ENCODE results near the gene TCIRG1. TPM values are rescaled to one million over a fixed set of nuclear protein-coding genes. Genes with fewer than 3 reads are reported as not detected.

TCIRG1 gene
- total RNA-seq, 6 experiments from 2014 or later, result 39.4 to 97.1 (median 69.3) TPM

GRCh38 chr11:68025047-68025446, 13.8 kb upstream of the TCIRG1 start:
- intact Hi-C loops (cut with DNase I), result no loop called here
- Histone ChIP-seq H3K27me3 (no peaks in the 10 kb centered on the region), H3K9me3 (no peaks in the 10 kb centered on the region), H3K36me3 (no peaks in the 10 kb centered on the region), H3K4me3 (no peak overlapping the region), H3K4me1 (peaks cover 0 to 6% (median 3%) of the 10 kb centered on the region in 4 donors), H3K27ac (no peak overlapping the region)
- no peak for ATAC-seq
- WGBS (ENCODE audit: insufficient coverage, low coverage, low lambda C conversion rate, missing lambda C conversion rate), result 54% methylated on average over 4 of the region's 5 CpGs
- no peak for DNase-seq
- TF ChIP-seq, protein P1, sequence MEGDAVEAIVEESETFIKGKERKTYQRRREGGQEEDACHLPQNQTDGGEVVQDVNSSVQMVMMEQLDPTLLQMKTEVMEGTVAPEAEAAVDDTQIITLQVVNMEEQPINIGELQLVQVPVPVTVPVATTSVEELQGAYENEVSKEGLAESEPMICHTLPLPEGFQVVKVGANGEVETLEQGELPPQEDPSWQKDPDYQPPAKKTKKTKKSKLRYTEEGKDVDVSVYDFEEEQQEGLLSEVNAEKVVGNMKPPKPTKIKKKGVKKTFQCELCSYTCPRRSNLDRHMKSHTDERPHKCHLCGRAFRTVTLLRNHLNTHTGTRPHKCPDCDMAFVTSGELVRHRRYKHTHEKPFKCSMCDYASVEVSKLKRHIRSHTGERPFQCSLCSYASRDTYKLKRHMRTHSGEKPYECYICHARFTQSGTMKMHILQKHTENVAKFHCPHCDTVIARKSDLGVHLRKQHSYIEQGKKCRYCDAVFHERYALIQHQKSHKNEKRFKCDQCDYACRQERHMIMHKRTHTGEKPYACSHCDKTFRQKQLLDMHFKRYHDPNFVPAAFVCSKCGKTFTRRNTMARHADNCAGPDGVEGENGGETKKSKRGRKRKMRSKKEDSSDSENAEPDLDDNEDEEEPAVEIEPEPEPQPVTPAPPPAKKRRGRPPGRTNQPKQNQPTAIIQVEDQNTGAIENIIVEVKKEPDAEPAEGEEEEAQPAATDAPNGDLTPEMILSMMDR (IDR thresholded peaks at IDR 0.05), result no peak
- TF ChIP-seq POLR2A (IDR thresholded peaks at IDR 0.05), result no peak

- no peaks in the 10 kb centered on the region for H3K27me3 ChIP-seq
- H3K4me1 ChIP-seq, result peaks cover 0 to 10% (median 5%) of the 10 kb centered on the region in 4 donors
- TF ChIP-seq POLR2A (IDR thresholded peaks at IDR 0.05), result no peak
- TF ChIP-seq, protein P1 (IDR thresholded peaks at IDR 0.05), result no peak
- no peaks in the 10 kb centered on the region for H3K9me3 ChIP-seq
- DNase-seq (no peak), ATAC-seq (no peak)
- H3K36me3 ChIP-seq, result no peaks in the 10 kb centered on the region
- H3K27ac ChIP-seq, result no peak overlapping the region
- no peak overlapping the region for H3K4me3 ChIP-seq
- intact Hi-C loops (cut with DNase I), result no loop called here
- 83% methylated on average over 4 of the region's 18 CpGs for WGBS (ENCODE audit: insufficient coverage, low coverage, low lambda C conversion rate, missing lambda C conversion rate)
Observed at GRCh38 chr11:68026391-68027105, 12.3 kb upstream of the TCIRG1 start.

DNA sequence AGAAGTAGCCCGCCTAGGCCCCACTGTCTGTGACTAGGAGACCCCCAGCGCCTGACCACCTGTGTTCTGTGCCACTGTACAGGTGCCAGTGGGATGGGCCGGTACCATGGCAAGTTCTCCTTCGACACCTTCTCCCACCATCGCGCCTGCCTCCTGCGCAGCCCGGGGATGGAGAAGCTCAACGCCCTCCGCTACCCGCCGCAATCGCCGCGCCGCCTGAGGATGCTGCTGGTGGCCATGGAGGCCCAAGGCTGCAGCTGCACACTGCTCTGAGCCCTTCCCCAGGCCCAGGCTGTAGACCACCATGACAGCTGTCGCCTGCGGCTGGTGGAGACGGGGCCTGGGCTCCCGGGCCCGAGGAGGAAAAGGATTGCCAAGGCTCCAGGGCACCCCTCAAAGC, 11.2 kb upstream of the TCIRG1 start:
- ATAC-seq, result no peak
- no peak overlapping the region for H3K27ac ChIP-seq
- DNase-seq, result no peak
- TF ChIP-seq, protein P1 (IDR thresholded peaks at IDR 0.05), result no peak
- TF ChIP-seq POLR2A (IDR thresholded peaks at IDR 0.05), result no peak
- H3K4me3 ChIP-seq, result no peak overlapping the region
- intact Hi-C loops (cut with DNase I), result no loop called here
- WGBS (ENCODE audit: insufficient coverage, low coverage, low lambda C conversion rate, missing lambda C conversion rate), result no CpG with 5 or more reads among the region's 21 CpGs
- H3K9me3 ChIP-seq, result no peaks in the 10 kb centered on the region
- no peaks in the 10 kb centered on the region for H3K27me3 ChIP-seq
- H3K4me1 ChIP-seq, result peaks cover 0 to 19% (median 9%) of the 10 kb centered on the region in 4 donors
- no peaks in the 10 kb centered on the region for H3K36me3 ChIP-seq

DNA sequence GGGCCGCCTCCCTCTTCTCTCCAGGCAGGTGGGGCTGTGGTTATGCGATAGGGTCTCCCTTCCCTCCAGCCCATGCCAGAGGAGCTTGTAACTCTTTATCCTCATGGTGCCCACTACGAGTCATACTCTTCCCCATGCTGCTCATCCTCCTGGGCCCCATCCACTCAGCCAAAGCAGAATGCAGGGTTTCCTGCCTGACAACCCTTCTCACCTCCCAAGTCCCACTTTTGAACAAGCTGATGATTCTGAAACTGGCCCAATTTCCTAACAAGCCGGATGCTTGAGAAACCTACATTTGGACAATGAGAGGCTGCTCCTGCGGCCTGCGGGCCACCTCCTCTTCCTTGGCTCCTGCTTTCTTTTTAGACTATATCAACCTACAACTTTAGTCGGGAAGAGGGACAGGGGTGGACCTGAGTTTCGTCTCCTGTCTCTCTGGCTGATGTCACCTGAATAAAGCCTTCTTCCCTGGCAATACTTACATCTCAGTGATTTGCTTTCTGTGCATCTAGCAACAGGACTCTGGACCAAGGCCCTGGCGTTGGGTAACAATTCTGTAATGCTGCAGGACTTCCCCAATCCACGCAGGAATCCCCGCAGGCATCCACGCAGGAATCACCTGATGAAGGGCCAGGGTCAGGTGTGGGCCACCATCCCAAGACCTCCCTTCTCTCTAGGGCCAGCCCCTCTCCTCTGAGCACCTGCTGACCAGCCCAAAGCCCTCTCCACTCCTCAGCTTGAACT, 9.9 kb upstream of the TCIRG1 start:
- DNase-seq (no peak), ATAC-seq (no peak)
- Histone ChIP-seq H3K27ac (no peak overlapping the region), H3K27me3 (no peaks in the 10 kb centered on the region), H3K4me1 (peaks cover 0 to 32% (median 16%) of the 10 kb centered on the region in 4 donors), H3K9me3 (no peaks in the 10 kb centered on the region), H3K4me3 (no peak overlapping the region), H3K36me3 (peaks cover 0 to 4% (median 2%) of the 10 kb centered on the region in 4 donors)
- intact Hi-C loops (cut with DNase I), result no loop called here
- no peak for TF ChIP-seq POLR2A (IDR thresholded peaks at IDR 0.05)
- TF ChIP-seq, protein P1 (IDR thresholded peaks at IDR 0.05), result no peak
- WGBS (ENCODE audit: insufficient coverage, low coverage, low lambda C conversion rate, missing lambda C conversion rate), result 84% methylated on average over 5 of the region's 12 CpGs
